ENCODE results near the gene DAB2.

DNA sequence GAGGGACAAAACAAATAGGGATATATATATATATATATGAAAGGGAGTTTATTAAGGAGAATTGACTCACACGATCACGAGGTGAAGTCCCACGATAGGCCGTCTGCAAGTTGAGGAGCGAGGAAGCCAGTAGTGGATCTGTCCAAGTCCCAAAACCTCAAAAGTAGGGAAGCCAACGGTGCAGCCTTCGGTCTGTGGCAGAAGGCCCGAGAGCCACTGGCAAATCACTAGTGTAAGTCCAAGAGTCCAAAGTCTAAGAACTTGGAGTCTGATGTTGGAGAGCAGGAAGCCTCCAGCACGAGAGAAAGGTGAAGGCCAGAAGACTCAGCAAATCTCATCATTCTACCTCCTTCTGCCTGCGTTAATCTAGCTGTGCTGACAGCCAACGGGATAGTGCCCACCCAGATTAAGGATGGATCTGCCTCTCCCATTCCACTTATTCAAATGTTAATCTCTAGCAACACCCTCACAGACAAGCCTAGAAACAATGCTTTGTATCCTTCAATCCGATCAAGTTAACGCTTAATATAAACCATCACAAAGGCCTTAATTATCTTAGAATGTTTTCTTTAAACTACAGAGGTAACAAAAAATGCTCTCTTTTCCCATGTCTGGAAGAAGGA, 23.8 kb upstream of the DAB2 start:
- TF ChIP-seq, protein P1, sequence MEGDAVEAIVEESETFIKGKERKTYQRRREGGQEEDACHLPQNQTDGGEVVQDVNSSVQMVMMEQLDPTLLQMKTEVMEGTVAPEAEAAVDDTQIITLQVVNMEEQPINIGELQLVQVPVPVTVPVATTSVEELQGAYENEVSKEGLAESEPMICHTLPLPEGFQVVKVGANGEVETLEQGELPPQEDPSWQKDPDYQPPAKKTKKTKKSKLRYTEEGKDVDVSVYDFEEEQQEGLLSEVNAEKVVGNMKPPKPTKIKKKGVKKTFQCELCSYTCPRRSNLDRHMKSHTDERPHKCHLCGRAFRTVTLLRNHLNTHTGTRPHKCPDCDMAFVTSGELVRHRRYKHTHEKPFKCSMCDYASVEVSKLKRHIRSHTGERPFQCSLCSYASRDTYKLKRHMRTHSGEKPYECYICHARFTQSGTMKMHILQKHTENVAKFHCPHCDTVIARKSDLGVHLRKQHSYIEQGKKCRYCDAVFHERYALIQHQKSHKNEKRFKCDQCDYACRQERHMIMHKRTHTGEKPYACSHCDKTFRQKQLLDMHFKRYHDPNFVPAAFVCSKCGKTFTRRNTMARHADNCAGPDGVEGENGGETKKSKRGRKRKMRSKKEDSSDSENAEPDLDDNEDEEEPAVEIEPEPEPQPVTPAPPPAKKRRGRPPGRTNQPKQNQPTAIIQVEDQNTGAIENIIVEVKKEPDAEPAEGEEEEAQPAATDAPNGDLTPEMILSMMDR (conservative IDR thresholded peaks at IDR 0.05; ENCODE audit: low read depth, low read length): no peak
- TF ChIP-seq EZH2phosphoT487 (IDR thresholded peaks at IDR 0.05; ENCODE audit: borderline replicate concordance, low read length): no peak
- TF ChIP-seq EZH2 (IDR thresholded peaks at IDR 0.05; ENCODE audit: low read length, unreplicated experiment): no peak
